ENCODE data around the gene HSD17B8. TPM values are rescaled to one million over a fixed set of nuclear protein-coding genes. Genes with fewer than 3 reads are reported as not detected.

Gene HSD17B8
- total RNA-seq, 3 donors from 2014 or later (not counting 1 experiment from before 2014, with no cell fraction given), result 5.4 to 7.7 (median 6.8) TPM

GRCh38 chr6:33206027-33206863 is 1.8 kb downstream of the HSD17B8 start:
- peaks cover 22% of the 10 kb centered on the region for H3K36me3 ChIP-seq (ENCODE audit: control insufficient read depth, insufficient read depth, low read length)
- peaks cover 50 to 68% of the 10 kb centered on the region in 2 donors for H3K4me1 Mint-ChIP-seq
- DNase-seq, result peak in 1 of 2 donors; percentile 20
- peaks cover 43% of the 10 kb centered on the region for H3K4me1 ChIP-seq (ENCODE audit: control insufficient read depth, insufficient read depth, low read length)
- no peaks in the 10 kb centered on the region for H3K9me3 Mint-ChIP-seq
- H3K27me3 ChIP-seq (ENCODE audit: control insufficient read depth, insufficient read depth, low read length), result no peaks in the 10 kb centered on the region
- no peaks in the 10 kb centered on the region for H3K27me3 Mint-ChIP-seq (ENCODE audit: low read depth in 2 of 2)
- H3K9me3 ChIP-seq (ENCODE audit: control insufficient read depth, insufficient read depth, low read length), result no peaks in the 10 kb centered on the region
- H3K4me3 ChIP-seq (ENCODE audit: low read length), result no peak overlapping the region
- intact Hi-C loops (cut with micrococcal nuclease), result no loop called here
- H3K36me3 Mint-ChIP-seq, result peaks cover 13% of the 10 kb centered on the region
- ATAC-seq, result no peak
- TF ChIP-seq CTCF (IDR thresholded peaks at IDR 0.05), result no peak
- peak overlapping the region; percentile 68 to 79 for H3K27ac Mint-ChIP-seq
- H3K27ac ChIP-seq (ENCODE audit: low read length), result no peak overlapping the region
- H3K4me3 Mint-ChIP-seq, result peak overlapping the region; percentile 87
- 100% methylated on average over 3 of the region's 3 CpGs for WGBS (ENCODE audit: insufficient coverage)

GRCh38 chr6:33206864-33207551 is 2.6 kb downstream of the HSD17B8 start:
- Histone ChIP-seq H3K27ac (ENCODE audit: low read length) (no peak overlapping the region), H3K27me3 (ENCODE audit: control insufficient read depth, insufficient read depth, low read length) (no peaks in the 10 kb centered on the region), H3K4me1 (ENCODE audit: control insufficient read depth, insufficient read depth, low read length) (peaks cover 35% of the 10 kb centered on the region), H3K4me3 (ENCODE audit: low read length) (no peak overlapping the region), H3K36me3 (ENCODE audit: control insufficient read depth, insufficient read depth, low read length) (peaks cover 19% of the 10 kb centered on the region), H3K9me3 (ENCODE audit: control insufficient read depth, insufficient read depth, low read length) (no peaks in the 10 kb centered on the region)
- Mint-ChIP-seq H3K4me1 (peaks cover 43 to 61% of the 10 kb centered on the region in 2 donors), H3K27ac (peak overlapping the region; percentile 95 to 97), H3K36me3 (peaks cover 13% of the 10 kb centered on the region), H3K9me3 (no peaks in the 10 kb centered on the region), H3K27me3 (ENCODE audit: low read depth in 2 of 2) (peaks cover 0 to under 1% of the 10 kb centered on the region in 2 donors), H3K4me3 (peak overlapping the region; percentile 98)
- ATAC-seq, result no peak
- DNase-seq, result peak in 1 of 2 donors; percentile 18
- intact Hi-C loops (cut with micrococcal nuclease), result no loop called here
- no peak for TF ChIP-seq CTCF (IDR thresholded peaks at IDR 0.05)
- 40% methylated on average over 13 of the region's 20 CpGs for WGBS (ENCODE audit: insufficient coverage)

DNA sequence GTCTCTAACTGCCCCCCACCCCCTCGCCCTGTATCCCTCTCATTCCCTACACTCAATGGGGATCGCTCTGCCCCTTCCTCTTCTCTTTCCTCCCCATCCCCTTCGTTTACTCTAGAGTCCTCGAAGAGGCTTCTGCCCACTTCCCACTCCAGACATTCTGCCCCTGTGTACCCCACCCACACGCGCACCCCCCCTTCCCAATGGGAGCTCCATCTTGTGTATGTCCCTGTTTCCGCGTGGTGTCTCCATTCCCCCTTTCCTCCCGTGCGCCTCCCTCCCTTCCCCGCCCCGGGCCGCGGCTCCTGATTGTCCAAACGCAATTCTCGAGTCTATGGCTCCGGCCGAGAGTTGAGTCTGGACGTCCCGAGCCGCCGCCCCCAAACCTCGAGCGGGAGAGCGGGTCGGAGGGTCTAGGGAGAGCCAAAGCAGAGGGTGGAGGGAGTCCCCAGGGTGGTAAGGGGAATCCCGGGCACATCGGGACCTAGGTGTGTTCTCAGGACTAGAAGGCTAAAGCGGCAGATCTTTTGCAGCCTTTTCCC is 3.2 kb downstream of the HSD17B8 start:
- 2% methylated on average over 29 of the region's 29 CpGs for WGBS (ENCODE audit: insufficient coverage)
- peaks cover 13% of the 10 kb centered on the region for H3K36me3 ChIP-seq (ENCODE audit: control insufficient read depth, insufficient read depth, low read length)
- peak overlapping the region; percentile 97 for H3K4me3 ChIP-seq (ENCODE audit: low read length)
- H3K27ac ChIP-seq (ENCODE audit: low read length), result peak overlapping the region; percentile 96
- no peak for TF ChIP-seq CTCF (IDR thresholded peaks at IDR 0.05)
- Mint-ChIP-seq H3K27me3 (ENCODE audit: low read depth in 2 of 2) (peaks cover 2 to 7% of the 10 kb centered on the region in 2 donors), H3K36me3 (peaks cover 9% of the 10 kb centered on the region), H3K9me3 (no peaks in the 10 kb centered on the region), H3K4me3 (peak overlapping the region; percentile 98), H3K27ac (peak overlapping the region; percentile 95 to 97), H3K4me1 (peaks cover 39 to 61% of the 10 kb centered on the region in 2 donors)
- no peaks in the 10 kb centered on the region for H3K27me3 ChIP-seq (ENCODE audit: control insufficient read depth, insufficient read depth, low read length)
- peaks cover 33% of the 10 kb centered on the region for H3K4me1 ChIP-seq (ENCODE audit: control insufficient read depth, insufficient read depth, low read length)
- peak in 1 of 2 donors; percentile 63 for DNase-seq
- no peaks in the 10 kb centered on the region for H3K9me3 ChIP-seq (ENCODE audit: control insufficient read depth, insufficient read depth, low read length)
- no peak for ATAC-seq
- intact Hi-C loops (cut with micrococcal nuclease), result loop anchor here (2.0 kb wide), 1 partner anchor 65 kb away; the partner anchor contains the start of gene RPS18

Data from natural killer cell (primary cell).